OCI-LY3 (cell line): ENCODE measurements around the gene SRXN1.

Experiments used
- H2AFZ ChIP-seq: fragments of 200-600, 300-600 bp; shearing (Covaris generic); 2 replicates; pipeline ENCODE4 v1.6.0; 2014; ENCODE audit warnings: antibody characterized with exemption, low read depth, low read length
- H3K27ac ChIP-seq: fragments of 200-600, 300-600 bp; sonication (generic); 2 replicates; pipeline ENCODE4 v1.5.1; 2014; ENCODE audit warnings: mild to moderate bottlenecking, low read length, moderate library complexity, mixed read lengths
- H3K27me3 ChIP-seq: fragments of 200-600, 300-600 bp; sonication (generic); 2 replicates; pipeline ENCODE4 v1.6.1; 2014; ENCODE audit warnings: low read depth, low read length, mixed read lengths
- H3K36me3 ChIP-seq: fragments of 200-600, 300-600 bp; sonication (generic); replicated peaks from 2 replicates; pipeline ENCODE3; 2014; ENCODE audit warnings: low read depth, low read length, mixed read lengths
- H3K4me1 ChIP-seq: fragments of 300-600, 200-600 bp; sonication (generic); 2 replicates; pipeline ENCODE4 v1.6.1; 2014; ENCODE audit warnings: low read length, mixed read lengths
- H3K4me2 ChIP-seq: fragments of 200-600, 300-600 bp; sonication (generic); 2 replicates; pipeline ENCODE4 v1.6.1; 2014; ENCODE audit warnings: low read length, mixed read lengths
- H3K4me3 ChIP-seq: fragments of 300-600, 200-600 bp; sonication (generic); 2 replicates; pipeline ENCODE4 v1.5.1; 2014; ENCODE audit warnings: antibody characterized with exemption, mild to moderate bottlenecking, low read length, moderate library complexity
- H3K79me2 ChIP-seq: fragments of 300-600, 200-600 bp; shearing (Covaris generic); 2 replicates; pipeline ENCODE4 v1.6.1; 2014; ENCODE audit warnings: mild to moderate bottlenecking, low read length, mixed read lengths
- H3K9ac ChIP-seq: fragments of 300-600, 200-600 bp; shearing (Covaris generic); 2 replicates; pipeline ENCODE4 v1.6.0; 2014; ENCODE audit warnings: mild to moderate bottlenecking, low read length, moderate library complexity
- H3K9me3 ChIP-seq: fragments of 200-600, 300-600 bp; shearing (Covaris generic); 2 replicates; pipeline ENCODE4 v1.6.1; 2014; ENCODE audit warnings: low read length, mixed read lengths; ENCODE audit not compliant: insufficient read depth
- H4K20me1 ChIP-seq: fragments of 200-600, 300-600 bp; sonication (generic); 2 replicates; pipeline ENCODE4 v1.6.1; 2016; ENCODE audit warnings: low read length, mixed read lengths; ENCODE audit not compliant: insufficient read depth
- CTCF ChIP-seq: fragments of 200-600, 300-600 bp; sonication (generic); IDR thresholded peaks from 2 replicates; pipeline ENCODE4 v1.5.1; 2014; ENCODE audit warnings: antibody characterized with exemption, low read length, low read depth
- EZH2phosphoT487 ChIP-seq: fragments of 200-600 bp; shearing (Covaris generic); IDR thresholded peaks from 2 replicates; pipeline ENCODE4 v1.6.1; 2018; ENCODE audit warnings: antibody characterized with exemption, mixed run types, low read depth

Gene SRXN1

GRCh38 chr20:617934-618690 lies 34.9 kb downstream of the SRXN1 start:
- H4K20me1 ChIP-seq: no peaks in the 10 kb centered on the region
- peaks cover 6% of the 10 kb centered on the region; the same call in 1 of the 2 replicates for H3K9me3 ChIP-seq
- no peak overlapping the region for H3K4me3 ChIP-seq
- no peak overlapping the region for H3K27ac ChIP-seq
- TF ChIP-seq CTCF: no peak
- TF ChIP-seq EZH2phosphoT487: no peak
- H3K4me2 ChIP-seq: no peak overlapping the region
- H3K9ac ChIP-seq: no peak overlapping the region
- H2AFZ ChIP-seq: no peak overlapping the region
- no peaks in the 10 kb centered on the region for H3K79me2 ChIP-seq
- H3K4me1 ChIP-seq: peaks cover 13% of the 10 kb centered on the region
- H3K36me3 ChIP-seq: no peaks in the 10 kb centered on the region
- H3K27me3 ChIP-seq: peaks cover 11% of the 10 kb centered on the region; the same call in 1 of the 2 replicates

- Histone ChIP-seq H3K9ac (no peak overlapping the region), H3K4me1 (peaks cover 8% of the 10 kb centered on the region), H3K4me2 (no peak overlapping the region), H2AFZ (no peak overlapping the region; the same call in 1 of the 2 replicates), H3K36me3 (no peaks in the 10 kb centered on the region), H3K27ac (no peak overlapping the region), H3K27me3 (peaks cover 8% of the 10 kb centered on the region; the same call in 1 of the 2 replicates), H3K79me2 (no peaks in the 10 kb centered on the region), H3K9me3 (peaks cover 6% of the 10 kb centered on the region; the same call in 1 of the 2 replicates), H4K20me1 (no peaks in the 10 kb centered on the region), H3K4me3 (no peak overlapping the region)
- no peak for TF ChIP-seq EZH2phosphoT487
Observed at GRCh38 chr20:615514-615913, 37.5 kb downstream of the SRXN1 start.

- no peaks in the 10 kb centered on the region for H4K20me1 ChIP-seq
- no peak overlapping the region for H3K4me2 ChIP-seq
- no peak overlapping the region for H3K4me3 ChIP-seq
- H3K27me3 ChIP-seq: no peaks in the 10 kb centered on the region
- no peaks in the 10 kb centered on the region for H3K9me3 ChIP-seq
- no peak overlapping the region for H3K27ac ChIP-seq
- no peak overlapping the region for H2AFZ ChIP-seq
- no peaks in the 10 kb centered on the region for H3K36me3 ChIP-seq
- no peaks in the 10 kb centered on the region for H3K79me2 ChIP-seq
- H3K4me1 ChIP-seq: peaks cover 8% of the 10 kb centered on the region
- H3K9ac ChIP-seq: no peak overlapping the region
- TF ChIP-seq EZH2phosphoT487 (no peak), CTCF (no peak)
Observed at GRCh38 chr20:611843-612185, 41.2 kb downstream of the SRXN1 start.

GRCh38 chr20:611047-611842 lies 41.8 kb downstream of the SRXN1 start:
- Histone ChIP-seq H2AFZ (no peak overlapping the region), H3K79me2 (no peaks in the 10 kb centered on the region), H3K27me3 (no peaks in the 10 kb centered on the region), H3K4me1 (peaks cover 8% of the 10 kb centered on the region), H3K36me3 (no peaks in the 10 kb centered on the region), H4K20me1 (no peaks in the 10 kb centered on the region), H3K4me2 (no peak overlapping the region), H3K27ac (no peak overlapping the region), H3K9me3 (no peaks in the 10 kb centered on the region), H3K4me3 (no peak overlapping the region), H3K9ac (no peak overlapping the region)
- TF ChIP-seq CTCF: no peak
- no peak for TF ChIP-seq EZH2phosphoT487
